ENCODE data around the gene ERRFI1.

ERRFI1 gene

DNA sequence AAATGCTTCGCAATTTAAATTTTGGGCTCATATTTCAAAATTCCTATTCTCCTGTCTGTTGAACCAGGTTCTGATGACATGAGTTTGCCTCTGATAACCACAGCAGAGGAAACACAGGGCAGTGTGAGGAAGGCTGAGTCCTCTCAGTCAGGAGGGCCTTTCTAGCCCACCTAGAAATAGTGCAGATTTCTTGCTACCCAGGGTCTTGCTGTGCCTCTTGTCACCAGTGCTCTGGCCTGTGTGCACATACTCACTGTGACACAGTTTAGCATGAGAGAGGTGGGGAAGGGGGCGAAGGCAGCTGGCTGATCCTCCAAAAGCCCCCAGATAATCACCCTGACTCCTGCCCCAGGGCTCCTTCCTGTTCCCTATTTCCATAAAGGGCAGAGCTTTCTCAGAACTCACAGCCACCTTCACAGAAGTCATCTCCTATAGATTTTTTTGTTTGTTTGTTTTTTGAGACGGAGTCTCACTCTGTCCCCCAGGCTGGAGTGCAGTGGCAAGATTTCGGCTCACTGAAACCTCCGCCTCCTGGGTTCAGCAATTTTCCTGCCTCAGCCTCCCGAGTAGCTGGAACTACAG is 23.7 kb downstream of the ERRFI1 start:
- no peak for DNase-seq

GRCh38 chr1:7995437-7995836 is 30.7 kb downstream of the ERRFI1 start:
- no peak for DNase-seq

DNA sequence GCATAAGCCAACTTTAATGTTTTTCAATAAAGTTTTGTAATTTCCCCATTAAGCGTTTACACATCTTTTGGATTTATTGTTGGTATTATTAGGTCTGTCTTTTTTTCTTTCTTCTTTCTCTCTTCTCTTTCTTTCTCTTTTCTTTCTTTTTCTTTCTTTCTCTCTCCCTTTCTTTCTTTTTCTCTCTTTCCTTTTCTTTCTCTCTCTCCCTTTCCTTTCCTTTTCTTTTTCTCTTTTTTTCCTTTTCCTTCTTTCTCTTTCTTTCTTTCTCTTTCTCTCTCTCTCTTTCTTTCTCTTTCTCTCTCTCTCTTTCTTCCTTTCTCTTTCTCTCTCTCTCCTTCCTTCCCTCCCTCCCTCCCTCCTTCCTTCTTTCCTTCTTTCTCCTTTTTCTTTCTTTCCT is 31.3 kb downstream of the ERRFI1 start:
- DNase-seq = no peak

DNA sequence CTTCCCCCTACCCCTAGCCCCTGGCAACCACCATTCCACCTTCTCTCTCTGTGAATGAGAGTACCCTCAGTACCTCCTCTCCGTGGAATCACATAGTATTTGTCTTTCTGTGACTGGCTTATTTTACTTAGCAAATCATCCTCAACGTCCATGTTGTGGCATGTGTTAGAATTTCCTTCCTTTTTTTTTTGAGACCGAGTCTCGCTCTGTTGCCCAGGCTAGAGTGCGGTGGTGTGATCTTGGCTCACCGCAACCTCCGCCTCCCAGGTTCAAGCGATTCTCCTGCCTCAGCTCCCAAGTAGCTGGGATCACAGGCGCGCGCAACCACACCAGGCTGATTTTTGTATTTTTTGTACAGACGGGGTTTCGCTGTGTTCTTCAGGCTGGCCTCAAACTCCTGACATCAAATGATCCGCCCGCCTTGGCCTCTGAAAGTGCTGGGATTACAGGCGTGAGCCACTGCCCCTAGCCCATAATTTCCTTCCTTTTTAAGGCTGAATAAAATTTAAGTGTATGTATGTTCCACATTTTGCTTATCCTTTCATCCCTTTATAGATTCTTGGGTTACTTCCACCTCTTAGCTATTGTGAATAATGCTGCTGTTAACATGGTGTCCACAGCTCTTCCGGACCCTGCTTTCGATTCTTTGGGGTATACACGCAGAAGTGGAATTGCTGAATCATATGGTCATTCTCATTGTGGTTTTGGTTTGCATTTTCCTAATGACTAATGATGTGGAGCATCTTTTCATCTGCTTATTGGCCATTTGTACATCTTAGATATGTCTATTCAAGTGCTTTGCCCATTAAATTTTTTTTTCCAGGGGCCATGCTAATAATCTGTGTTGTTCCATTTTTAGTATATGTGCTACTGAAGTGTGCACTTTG is 32.3 kb downstream of the ERRFI1 start:
- DNase-seq = no peak

GRCh38 chr1:7992885-7993284 is 33.2 kb downstream of the ERRFI1 start:
- no peak for DNase-seq

DNA sequence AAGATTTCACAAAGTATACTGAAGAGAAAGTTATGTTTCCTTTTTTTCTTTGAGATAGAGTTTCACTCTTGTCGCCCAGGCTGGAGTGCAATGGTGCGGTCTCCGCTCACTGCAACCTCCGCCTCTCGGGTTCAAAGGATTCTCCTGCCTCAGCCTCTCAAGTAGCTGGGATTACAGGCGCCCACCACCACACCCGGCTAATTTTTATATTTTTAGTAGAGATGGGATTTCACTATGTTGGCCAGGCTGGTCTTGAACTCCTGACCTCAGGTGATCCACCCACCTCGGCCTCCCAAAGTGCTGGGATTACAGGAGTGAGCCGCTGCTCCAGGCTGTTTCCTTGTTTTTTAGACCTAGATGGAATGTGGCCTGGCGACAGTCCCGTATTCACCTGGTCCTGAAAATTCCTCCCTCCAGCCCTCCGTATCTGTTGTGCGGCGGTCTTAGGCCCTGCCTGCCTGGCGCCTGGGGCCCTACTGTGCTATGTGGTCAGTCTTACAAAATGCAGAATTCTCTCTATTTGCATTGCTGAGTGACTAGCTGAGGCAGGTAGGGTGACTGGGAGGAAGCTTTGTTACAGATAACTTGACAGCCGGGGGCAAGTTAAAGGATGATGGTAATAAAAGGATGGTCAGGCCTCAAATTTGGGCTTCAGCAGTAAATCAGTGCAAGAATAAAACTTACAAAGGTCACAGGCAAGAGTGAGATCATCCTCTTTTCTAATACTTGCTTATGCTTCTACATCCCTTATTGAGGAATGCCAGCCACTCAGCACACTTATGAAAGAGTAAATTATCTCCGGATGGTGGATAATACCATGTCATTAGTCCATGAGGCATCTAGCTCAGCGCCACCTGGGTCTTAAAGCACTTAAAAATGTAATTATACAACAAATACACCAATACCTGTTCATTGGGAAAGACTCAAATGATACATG is 34.3 kb downstream of the ERRFI1 start:
- no peak for DNase-seq

DNA sequence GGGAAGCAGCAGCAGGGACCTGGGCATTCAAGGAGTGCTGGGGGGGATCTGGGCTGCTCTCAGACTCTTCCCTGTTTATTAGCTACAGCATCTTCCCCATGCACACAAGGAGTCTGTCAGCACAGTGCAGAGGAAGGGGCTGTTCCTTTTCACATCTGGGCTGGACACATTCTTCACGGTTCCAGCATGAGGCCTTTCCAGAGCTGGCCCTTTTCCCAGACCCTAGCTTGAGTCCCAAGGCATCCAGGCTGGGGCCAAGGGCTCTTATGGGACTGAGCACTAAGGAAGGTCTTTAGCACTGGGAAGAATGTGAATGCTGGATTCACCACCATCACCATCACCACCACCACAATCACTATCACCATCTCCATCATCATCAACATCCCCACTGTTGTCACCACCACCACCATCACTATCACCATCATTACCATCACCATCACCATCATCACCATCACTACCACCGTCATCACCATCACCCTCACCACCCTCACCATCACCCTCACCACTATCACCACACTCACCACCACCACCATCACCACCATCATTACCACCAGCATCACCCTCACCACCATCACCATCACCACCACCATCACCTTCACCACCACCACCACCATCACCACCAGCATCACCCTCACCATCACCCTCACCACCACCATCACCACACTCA is 36.2 kb downstream of the ERRFI1 start:
- DNase-seq = no peak

DNA sequence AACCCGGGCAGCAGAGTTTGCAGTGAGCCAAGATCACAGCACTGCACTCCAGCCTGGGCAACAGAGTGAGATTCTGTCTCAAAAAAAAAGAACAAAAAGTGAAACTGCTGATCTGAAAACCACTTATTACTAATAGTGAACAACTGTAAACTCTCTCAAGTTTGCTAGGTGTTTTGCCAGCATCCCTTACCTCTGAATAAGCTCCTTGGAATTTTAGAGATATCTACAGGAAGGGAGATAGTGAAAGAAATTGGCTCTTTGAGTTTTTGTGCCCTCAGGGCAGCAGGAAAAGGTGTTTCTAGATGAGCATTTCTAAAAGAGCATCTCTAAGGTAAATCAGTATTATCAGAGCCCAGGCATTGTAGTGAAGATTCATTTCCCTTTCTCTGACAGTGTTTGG is 37.5 kb downstream of the ERRFI1 start:
- DNase-seq = no peak

DNA sequence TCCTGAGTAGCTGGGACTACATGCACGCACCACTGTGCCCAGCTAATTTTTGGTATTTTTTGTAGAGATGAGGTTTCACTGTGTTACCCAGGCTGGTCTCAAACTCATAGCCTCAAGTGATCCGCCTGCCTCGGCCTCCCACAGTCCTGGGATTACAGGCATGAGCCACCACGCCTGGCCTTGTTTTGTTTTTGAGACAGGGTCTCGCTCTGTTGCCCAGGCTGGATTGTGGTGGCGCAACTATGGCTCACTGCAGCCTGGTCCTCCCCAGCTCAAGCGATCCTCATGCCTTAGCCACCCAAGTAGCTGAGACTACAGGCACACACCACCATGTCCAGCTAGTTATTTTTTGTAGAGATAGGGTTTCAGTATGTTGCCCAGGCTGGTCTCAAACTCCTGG is 38.6 kb downstream of the ERRFI1 start:
- no peak for DNase-seq

DNA sequence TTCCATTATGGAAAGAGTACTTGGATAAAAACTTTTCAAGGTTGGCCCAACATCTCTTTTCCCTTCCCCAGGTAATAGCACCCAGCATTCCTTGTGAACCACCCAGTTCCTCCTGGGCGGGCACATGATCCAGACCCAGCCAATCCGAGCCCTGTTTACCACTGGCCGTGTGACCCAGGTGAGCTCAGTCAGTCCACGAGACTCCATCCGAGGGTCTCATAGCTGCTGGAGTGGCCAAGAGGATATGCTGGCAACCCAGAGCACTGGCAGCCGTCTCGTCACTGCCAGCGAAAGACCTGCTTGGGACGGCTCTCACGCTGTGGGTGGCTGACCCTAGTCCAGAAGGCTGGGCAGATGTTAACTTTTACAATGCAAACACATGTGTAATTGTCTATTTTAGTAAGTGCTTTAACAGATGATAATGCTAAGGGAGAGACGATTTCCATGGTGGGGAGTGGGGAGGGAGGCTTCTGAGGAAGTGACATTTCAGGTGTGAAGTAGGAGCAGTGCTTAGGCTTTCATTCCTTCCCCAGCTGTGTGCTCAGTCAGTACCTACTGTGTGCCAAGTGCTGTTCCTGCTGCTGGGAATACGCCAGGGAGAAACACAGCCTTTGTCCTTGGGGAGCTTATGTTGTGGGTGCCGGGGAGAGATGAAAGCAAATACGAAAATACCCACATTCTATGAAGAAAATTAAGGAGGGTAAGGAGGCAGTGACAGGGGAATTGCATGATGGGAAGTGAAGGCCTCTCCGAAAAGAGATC is 40.1 kb downstream of the ERRFI1 start:
- no peak for DNase-seq

DNA sequence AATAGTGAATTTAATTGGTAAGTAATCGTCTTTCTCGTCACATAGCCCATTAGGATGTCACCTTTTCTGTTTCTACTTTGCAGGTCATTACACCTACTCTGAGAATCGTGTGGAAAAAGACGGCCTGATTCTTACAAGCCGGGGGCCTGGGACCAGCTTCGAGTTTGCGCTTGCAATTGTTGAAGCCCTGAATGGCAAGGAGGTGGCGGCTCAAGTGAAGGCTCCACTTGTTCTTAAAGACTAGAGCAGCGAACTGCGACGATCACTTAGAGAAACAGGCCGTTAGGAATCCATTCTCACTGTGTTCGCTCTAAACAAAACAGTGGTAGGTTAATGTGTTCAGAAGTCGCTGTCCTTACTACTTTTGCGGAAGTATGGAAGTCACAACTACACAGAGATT is 41.3 kb downstream of the ERRFI1 start:
- DNase-seq = no peak

GRCh38 chr1:7983086-7983778 is 42.9 kb downstream of the ERRFI1 start:
- DNase-seq = no peak

GRCh38 chr1:7980984-7981383 is 45.1 kb downstream of the ERRFI1 start:
- DNase-seq = no peak

DNA sequence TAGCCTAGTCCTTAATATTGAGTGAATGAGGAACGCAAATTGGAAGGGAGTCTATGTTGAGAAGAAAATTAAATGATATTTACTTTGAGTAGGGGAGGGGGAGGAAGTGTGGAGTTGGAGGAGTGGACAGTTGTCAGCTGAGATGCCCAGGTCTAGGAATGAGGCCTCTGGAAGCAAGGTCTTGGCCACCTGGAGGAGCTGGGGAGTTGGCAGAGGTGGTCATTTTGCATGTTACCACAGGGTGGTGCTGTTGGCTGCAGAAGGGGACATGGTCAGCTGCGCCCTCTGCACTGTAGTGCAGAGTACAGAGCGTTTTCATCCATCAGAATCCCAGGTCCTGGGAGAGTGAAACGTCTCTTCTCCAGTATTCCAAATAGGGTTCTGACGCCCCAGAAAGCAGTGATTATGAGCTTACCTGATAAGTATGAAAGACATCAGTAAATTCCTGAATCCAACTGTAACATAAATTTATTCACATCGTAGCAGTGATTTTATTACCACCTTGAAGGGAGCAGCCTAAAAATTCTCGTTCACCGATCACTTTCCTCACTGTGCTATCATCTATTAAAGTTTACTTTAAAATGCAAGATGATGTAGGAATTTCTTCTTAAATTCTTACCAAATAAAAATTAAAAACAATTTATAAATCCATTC is 50.8 kb downstream of the ERRFI1 start:
- DNase-seq = peak; percentile 29

- DNase-seq = no peak
These were observed 53.0 kb downstream of the ERRFI1 start for GRCh38 chr1:7973086-7973485.

DNA sequence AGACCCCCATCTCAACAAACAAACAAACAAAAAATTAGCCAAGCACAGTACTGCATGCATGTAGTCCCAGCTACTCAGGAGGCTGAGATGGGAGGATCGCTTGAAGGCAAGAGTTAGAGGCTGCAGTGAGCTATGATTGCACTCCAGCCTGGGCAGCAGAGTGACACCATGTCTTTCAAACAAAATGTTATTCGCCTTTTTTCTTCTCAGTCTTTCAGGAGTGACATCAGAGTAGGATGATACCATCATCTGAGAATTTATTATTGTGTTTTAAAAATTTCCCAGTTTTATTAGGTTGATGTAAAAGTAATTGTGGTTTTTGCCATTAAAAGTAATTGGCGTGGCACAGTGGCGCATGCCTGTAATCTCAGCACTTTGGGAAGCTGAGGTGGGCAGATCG is 53.8 kb downstream of the ERRFI1 start:
- DNase-seq = no peak

- DNase-seq = no peak
These were observed 55.1 kb downstream of the ERRFI1 start for GRCh38 chr1:7971024-7971423.

DNA sequence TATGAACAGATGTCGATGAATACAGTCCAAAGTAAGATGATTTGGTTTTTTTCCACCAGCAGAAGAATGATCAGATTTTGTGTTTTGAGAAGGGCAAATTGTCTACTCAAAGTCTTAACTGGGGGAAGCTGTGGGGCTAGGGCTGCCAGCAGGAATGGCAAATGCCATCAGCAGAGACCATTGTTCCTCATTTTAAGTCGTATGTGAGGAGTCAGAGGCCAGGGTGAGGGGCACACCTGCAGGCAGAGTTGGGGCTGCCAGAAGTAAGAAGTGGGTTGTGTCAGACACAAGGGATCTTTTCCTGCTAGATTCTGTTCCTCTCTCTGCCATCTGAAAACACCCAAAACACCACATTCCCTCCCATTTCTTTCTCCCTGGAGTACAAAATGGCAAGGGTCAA is 55.9 kb downstream of the ERRFI1 start:
- DNase-seq = no peak

- no peak for DNase-seq
These were observed 58.5 kb downstream of the ERRFI1 start for GRCh38 chr1:7967651-7968050.

- no peak for DNase-seq
These were observed 58.9 kb downstream of the ERRFI1 start for GRCh38 chr1:7967196-7967595.

- DNase-seq = no peak
These were observed 61.6 kb downstream of the ERRFI1 start for GRCh38 chr1:7964476-7964875.
